Endothelial cell of hepatic sinusoid (primary cell): ENCODE data around the gene CDH22.

Source experiments
- in situ Hi-C: cut with HindIII; loops from 2 replicates; pipeline ENCODE4 v1.10.0; 2017; ENCODE audit warnings: low sequenced_read_pairs

CDH22 gene

DNA sequence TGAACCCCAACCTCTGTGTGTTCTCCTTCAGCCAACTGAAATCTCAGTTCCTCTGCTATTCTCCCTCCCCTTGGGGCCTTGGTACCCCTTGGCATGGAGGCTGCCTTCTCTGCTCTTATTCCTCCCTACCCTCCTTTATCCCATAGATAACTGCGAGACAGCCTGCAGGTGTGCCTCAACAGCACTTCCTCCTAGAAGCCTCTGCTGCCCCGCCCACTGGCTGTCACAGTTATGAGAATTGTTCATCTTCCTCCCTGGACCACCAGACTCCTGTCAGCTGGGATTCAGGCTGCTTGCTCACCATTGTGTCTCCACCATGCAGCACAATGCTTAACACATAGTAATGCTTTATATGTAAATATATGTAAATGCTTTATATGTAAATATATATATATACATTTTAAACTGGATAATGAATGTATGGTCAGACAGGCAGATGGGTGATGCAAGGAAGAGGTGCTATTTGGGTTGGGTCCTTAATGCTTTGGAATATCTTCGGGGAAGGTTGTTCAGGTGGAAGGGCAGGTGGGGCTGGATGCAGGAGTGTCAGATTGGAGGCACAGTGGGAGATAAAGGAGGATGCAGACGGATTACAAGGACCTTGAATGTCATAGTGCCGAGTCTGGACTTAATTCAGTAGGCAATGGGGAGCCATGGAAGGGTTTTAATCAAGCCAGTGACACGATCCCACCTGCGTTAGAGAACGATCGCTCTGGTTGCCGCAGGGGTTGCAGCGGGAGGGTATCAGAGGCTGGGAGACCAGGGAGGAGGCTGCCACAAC is 4.9 kb downstream of the CDH22 start:
- in situ Hi-C loops = no loop called here

DNA sequence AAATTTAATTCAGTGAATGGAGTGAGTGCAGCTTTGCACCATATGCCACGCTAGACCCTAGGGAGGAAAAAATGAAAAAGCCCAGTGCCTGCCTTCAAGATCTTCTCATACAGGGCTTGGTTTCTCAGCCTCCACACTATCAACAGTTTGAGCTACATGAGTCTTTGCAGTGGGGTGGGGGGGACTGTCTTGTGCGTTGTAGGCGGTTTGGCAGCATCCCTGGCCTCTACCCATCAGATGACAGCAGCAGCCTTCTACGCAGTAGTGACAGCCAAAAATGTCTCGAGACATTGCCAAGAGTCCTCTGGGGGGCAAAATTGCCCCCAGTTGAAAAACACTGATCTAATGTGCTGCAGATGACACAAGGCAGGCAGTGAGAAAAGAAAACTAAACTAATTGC is 6.2 kb downstream of the CDH22 start:
- in situ Hi-C loops = no loop called here

DNA sequence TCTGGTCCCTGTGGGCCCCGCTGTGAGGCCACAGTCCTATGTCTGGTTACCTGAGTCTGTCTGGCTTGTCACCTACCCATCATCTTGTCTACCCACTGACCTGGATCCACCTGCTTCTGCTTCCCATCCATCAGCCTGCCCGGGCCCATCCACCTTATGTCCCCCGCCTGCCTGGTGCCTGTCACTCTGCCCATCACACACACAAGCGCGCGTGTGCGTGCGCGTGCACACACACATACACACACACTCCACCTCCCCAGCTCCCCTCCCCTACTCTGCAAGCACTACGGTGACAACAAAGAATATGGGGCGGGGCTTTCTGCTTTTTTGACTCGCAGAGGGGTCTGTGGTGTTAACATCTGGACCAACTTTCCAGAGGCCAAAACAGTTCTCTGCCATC is 8.0 kb downstream of the CDH22 start:
- in situ Hi-C loops = no loop called here

DNA sequence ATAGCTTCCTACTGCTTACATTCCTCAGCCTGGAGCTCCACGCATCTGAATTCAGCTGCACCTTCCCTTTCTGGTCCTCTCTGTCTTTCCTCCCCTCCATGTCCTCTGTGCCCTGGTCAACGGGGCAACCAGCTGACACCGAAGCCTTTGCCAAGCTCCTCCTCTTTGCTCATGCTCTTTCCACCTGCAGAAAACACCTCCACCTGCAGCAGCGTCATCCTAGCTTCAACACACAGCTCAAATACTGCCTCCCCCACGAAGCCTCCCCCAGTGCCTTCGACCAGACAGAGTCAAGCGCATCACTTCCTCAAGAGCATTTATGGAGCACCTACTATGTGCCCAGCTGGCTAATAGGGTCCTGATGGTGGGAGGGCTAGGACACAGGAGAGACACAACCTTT is 9.2 kb downstream of the CDH22 start:
- in situ Hi-C loops = no loop called here

DNA sequence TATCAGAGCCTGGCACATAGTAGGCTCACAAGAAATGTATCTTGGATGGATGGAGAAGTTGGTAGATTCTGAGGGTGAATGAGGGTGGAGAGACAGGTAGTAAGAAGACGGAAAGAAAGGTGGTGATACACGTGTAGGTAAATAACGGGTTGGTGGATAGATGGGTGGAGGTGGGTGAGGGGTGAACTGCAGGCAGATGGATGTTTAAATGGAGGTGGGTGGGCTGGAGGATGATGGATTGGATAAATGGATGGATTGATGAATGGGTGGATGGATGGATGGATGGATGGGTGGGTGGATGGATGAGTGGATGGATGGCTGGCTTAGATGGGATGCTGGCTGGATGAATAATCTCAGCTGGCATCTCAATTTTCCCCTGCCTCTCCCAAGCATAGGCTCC is 9.9 kb downstream of the CDH22 start:
- in situ Hi-C loops = no loop called here

DNA sequence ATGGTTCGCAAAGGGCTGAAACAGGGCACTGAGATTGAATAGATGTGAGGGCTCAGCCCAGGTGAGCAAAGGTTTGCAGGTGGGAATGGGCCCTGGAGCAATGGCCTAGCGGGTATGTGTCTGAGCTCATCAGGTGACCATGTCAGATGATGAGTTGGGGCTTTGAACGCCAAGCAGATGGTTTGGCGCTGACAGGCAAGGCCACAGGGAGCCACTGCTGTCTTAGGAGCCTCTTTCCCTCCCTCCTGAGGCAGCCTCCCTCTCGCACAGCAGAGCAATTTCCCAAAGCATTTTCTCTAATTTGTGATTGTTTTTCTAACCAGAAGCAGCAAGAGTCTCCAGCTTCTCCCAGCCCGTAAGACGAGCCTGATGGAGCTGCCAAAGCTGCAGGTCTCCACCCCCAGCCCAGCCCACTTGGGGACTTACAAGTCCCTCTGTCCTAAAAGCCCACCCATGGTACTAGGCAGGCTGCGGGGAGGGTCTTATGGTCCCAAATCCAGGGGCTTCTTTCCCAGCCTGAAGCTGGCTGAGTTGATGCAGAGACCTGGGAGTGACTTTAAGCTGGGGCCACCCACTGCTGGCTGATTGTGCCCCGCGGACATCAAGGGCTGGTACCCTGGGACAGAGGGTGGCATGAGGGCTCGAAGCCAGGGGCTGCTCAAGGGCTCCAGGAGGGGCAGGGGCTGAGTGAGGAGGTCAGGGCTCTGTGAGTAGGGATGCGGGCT is 11.6 kb downstream of the CDH22 start:
- in situ Hi-C loops = no loop called here

DNA sequence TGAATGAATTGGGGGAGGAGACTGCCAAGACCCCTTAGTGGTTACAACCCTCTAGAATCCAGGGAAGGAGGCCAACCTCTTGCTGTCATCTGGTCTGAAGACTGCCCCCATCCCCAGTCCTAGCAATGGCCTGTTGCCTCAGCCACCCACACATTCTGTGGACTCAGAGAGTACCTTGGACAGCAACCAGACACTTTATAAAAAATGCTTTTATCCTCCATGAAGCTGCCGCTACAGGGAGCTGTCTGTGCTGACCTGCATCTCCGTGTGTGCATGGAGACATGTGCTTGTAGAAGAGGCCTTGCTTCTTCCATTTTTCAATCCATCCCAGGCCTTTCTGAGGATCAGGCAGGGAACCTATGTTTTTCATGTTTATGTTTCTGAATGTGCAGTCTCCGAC is 15.2 kb downstream of the CDH22 start:
- in situ Hi-C loops = no loop called here

DNA sequence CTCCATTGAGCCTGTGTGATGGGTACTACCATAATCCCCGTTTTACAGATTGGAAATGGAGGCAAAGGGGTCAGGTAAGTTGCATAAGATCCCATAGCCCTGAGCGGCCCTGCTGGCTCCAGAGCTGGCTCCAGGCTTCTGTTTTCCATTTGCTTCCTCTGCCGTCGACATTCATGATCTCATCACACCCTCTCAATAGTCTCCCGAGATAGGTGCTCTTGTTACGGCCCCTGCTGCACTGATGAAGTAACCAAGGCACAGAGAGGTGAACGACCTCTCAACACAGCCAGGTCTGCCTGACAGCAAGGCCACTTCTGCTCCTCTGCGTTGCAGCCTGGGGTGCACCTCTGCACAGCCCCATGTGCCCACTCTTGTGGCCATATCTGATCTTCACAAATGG is 16.9 kb downstream of the CDH22 start:
- in situ Hi-C loops = no loop called here

DNA sequence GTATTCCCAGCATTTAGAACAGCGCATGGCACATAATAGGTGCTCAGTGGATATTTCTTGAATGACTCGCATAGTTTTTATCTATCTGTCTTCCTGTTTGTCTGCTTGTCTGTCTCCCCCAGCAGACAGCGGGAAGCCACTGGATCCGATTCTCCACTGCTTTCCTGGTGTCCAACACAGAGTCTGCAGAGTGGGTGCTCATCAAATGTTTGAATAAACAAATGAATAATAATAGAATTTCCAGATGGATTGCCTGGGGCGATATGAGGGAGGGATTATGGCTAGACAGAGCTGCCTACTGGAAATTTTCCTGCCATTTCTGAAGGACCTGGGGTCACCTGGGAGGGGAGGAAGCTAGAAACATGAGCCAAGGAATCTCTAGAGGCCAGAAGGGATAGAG is 18.9 kb downstream of the CDH22 start:
- in situ Hi-C loops = no loop called here

DNA sequence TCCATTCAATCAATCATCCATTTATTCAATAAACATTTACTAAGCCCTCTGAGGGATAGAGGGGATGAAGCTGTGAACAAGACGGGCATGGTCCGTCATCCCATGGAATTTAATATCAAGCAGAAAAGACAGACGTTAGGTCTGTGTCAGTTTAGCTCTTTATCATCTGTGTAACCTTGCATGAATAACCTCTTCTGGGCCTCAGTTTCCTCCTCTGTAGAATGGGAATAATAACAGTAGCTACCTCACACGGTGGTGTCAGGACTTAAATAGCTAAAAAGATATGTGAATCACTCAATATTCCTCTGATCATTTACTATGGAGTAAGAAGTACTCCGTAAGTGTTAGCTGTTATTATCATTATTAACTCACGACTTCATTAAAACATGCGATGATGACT is 21.3 kb downstream of the CDH22 start:
- in situ Hi-C loops = no loop called here

DNA sequence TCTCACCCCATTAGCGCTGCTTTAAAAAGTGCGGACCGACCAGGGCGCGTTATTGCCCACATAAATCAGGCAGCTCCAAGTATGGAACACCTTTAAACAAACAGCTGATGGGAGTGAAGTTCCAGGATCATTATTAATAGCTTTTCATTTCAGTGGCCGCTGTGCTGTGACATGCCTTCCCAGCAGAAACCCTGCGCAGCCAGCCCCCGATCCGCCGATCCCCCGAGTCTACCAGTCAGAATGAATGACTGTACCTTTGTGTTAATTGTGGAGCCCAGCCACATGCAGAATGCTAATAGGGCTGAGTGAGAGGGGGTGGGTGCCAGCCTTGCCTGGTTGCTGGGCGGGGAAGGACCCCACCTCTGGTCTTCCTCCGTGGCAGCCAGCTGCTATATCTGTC is 21.9 kb downstream of the CDH22 start:
- in situ Hi-C loops = no loop called here

DNA sequence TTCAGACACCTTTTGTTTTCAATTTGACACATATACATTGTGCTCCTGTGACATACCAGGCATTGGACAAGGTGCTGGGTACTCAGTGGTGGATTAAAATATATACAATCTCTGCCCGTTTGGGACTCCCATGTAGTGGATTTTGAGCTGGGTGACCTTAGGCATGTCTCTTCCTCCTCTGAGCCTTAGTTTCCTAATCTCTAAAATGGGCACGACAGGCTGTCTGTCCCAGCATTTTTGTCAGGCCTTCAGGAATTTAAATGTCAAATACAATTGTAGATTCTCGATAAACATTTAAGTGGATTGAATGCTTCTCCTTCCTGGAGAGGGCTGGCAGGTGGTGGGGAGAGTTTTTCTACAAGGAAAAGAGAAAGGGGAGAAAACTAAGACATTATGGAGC is 22.6 kb downstream of the CDH22 start:
- in situ Hi-C loops = no loop called here

DNA sequence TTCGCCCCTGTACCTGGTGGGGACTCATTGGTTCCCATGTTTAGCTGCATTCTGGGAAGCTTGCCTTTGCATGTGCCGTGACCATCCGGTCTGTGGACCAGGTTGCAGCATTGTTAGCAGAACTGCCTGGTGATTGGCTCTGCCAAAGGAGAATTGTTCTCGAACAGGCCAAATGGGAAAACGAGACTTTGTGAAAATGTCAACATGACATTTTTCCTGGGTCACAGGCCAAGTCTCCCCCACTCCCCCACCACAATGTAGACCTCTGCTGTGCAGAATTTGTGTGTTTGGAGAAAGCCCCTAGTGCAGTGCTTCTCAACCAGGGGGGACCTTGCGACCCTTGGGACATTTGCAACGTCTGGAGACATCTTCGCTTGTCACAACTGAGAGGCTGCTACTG is 23.2 kb downstream of the CDH22 start:
- in situ Hi-C loops = no loop called here

DNA sequence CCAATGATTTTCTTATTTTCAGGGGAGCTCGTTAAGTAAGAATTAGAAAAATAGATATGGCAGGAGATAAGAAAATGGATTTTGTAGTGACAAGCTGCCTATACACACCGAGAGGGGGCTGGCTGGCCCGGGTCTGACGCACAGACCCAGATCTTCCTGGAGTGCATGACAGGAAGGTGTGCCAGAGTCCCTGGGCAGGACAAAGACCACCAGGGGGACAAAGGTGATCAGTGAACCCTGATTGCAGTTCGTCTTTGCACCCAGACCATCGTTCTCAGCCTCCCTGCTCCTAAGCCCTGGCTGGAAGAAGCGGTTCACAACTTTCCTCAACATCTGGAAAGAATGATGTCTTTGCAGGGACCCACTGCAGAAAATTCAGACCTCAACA is 24.3 kb downstream of the CDH22 start:
- in situ Hi-C loops = no loop called here

DNA sequence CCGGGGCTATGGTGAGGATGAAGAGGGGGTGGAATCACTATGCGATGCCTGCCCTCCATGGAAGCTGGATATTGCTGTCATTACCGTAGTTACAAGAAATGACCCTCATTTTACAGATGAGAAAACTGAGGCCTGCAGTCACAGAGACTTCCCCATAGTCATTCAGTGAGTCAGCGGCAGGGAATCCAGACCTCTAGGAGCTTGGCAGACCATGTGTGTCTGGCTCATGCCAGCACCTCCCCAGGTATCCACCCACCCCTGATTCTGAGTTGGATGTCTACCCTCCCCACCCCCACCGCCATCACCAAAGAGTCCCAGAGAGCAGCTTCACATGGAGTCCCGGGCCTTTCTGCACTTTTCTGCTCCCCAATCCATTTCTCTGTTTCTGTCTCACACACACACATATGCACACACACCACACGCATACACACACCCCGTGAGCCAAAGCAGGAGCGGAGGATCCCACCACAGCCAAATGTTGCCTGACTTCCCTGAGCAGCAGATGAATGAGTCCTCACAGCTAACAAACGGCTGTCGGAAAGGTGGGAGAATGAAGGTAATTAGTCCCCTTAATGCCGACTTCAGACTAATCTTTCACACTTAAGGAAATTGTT is 24.8 kb downstream of the CDH22 start:
- in situ Hi-C loops = no loop called here

DNA sequence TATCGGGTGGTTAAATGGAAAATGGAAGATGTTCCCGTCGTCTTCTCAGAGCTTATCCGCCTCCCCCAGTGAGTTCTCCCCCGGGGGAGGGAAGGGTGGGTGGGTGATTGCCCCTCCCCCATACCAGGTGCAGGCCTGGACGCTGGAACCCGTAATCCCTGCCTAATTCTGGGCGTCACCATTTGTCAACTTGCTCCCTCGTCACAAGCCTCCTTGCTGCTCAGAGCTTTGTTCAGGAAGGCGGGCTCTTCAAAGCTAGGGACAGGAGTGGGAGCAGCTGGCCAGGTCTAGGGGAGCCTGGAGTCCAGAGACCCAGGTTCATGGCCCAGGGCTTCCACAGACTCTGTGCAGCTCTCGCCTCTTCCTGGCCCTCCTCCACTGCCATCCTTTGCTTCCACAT is 25.6 kb downstream of the CDH22 start:
- in situ Hi-C loops = no loop called here

DNA sequence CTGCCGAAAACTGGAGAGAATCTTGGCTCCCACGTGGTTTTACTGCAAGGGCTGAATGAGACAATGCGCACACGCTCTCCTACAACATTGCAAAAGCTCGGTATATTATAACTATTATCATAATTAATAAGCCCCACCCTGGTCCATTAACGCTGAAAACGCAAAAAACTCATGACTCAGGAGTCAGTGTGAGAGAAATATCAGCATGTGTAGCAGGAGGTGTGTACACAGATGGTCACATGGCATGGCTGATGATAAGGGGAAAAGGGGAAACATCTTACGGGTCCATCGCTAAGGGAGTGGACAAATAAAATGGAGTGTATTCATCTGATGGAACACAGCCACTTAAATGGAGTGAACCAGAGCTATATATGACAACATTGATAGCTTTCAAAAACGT is 29.2 kb downstream of the CDH22 start:
- in situ Hi-C loops = no loop called here

DNA sequence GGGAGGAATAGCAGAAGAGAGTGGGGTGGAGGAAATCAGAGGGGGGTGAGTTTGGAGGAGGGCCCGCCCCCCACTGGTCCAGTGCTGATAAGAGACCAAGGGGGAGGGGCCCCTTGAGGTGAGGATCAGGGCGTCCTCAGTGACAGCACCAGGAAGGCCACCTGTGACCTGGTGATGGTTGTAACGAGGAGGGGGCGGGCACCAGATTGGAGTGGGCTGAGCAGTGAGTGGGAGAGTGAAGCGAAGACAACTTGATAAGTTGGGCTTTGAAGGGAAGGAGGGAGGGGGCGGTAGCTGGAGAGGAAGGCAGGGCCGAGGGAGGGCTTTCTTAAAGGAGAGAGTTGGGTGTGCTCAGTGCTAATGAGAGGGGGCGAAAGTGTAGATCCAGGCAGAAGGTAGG is 30.7 kb downstream of the CDH22 start:
- in situ Hi-C loops = no loop called here

DNA sequence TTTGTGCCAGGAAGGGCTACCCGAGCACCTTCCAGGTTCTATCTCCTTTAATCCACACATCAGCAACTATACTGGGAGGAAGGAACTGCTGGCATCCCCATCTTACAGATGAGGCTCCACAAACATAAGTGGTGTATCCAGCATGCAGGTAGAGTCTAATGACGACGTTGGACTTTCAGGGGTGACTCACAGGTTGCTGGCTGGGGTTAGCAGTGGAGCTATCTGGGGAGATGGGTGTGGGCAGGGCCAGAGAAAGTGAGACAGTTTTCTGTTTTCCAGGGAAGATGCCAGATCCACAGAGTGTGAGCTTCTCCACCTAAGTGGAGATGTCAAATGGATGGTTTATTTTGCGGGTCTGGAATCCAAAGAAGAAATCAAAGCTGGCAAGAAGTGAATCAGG is 31.8 kb downstream of the CDH22 start:
- in situ Hi-C loops = no loop called here

DNA sequence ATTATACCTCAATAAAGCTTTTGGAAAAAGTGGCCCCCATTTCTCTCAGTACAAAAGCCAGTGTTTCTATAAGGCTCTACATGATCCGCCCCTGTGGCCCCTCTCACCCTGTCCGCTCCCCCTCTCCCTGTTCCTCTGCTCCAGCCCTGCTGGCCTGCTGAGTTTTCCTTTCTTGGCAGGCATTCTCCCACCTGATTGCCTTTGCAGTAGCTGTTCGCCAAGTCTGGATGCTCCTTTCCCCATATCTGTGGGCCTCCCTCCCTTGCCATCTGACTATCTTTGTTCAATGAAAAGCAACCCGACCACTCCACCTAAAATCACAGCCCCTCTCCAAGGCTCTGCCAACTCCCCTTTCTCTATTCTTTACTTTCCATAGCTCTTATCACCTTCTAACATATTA is 33.2 kb downstream of the CDH22 start:
- in situ Hi-C loops = no loop called here

DNA sequence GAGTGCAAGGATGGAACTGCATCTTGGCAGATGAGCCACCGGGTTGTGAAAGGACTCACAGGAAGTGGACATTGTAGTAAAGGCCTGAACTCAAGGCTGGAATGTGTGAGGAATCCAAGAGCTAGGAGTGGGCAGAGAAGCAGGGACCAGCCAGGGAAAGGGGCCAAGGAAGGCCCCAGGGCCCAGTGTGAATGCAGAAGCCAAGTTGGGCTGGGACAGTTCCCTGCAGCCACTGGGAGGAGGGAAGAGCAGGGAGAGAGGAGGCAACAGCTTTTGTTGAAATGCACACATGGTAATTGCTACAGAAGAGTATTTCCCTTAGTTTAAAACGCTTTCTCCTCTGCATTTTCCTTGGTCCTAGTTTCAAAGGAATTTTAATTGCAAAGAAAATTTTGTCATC is 34.6 kb downstream of the CDH22 start:
- in situ Hi-C loops = loop anchor here (5.0 kb wide), 1 partner anchor 71 kb away; no protein-coding TSS in a partner anchor

DNA sequence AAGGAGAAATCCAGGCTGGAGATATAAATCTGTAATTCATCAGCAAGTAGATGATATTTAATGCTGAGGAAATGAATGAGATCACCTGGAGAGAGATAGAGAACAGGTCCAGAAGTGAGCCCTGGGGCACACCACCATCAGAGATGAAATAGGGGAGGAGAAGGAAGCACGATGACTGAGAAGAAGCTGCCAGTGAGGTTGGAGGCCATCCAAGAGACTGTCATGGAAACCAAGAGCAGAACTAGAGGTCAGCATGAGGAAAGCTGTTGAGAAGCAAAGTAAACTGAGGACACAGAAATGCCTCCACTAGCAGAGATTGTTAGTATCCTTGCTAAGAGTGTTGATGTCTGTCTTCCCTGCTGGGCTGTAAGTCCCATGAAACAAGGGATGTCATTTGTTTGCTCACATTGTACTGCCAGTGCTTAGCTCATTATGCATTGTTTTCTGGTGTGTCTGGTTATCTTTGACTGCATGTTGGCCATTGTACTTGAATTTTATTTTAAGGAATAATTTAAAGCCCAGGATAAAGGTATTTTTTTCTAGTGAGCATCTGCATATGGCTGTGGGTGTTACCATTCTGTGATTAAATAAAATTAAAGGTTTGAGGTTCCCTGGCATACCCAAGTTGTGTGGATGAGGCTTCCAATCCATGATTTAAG is 35.8 kb downstream of the CDH22 start:
- in situ Hi-C loops = loop anchor here (5.0 kb wide), 1 partner anchor 70 kb away; no protein-coding TSS in a partner anchor
